Ectodermal cell (in vitro differentiated cells): Measurements from ENCODE around the gene RASSF1.
"Not testable (repeated sequence)": the region's sequence is repeated elsewhere in the genome, so short reads cannot be mapped to it uniquely, and the experiment has no call there.

Experiments
- H3K27ac ChIP-seq: 2 replicates; pipeline ENCODE4 v1.7.0; 2013; ENCODE audit warnings: mild to moderate bottlenecking, low read depth, low read length; ENCODE audit not compliant: insufficient read depth, poor library complexity, severe bottlenecking
- H3K27me3 ChIP-seq: 2 replicates; pipeline ENCODE4 v1.7.0; 2013; ENCODE audit warnings: mild to moderate bottlenecking, low read length; ENCODE audit not compliant: insufficient read depth, control insufficient read depth, poor library complexity, severe bottlenecking
- H3K36me3 ChIP-seq: one replicate; pipeline ENCODE4 v1.7.0; 2013; ENCODE audit warnings: low read length; ENCODE audit not compliant: control insufficient read depth, insufficient read depth
- H3K4me1 ChIP-seq: one replicate; pipeline ENCODE4 v1.7.0; 2013; ENCODE audit warnings: low read length; ENCODE audit not compliant: control insufficient read depth, insufficient read depth
- H3K4me3 ChIP-seq: 2 replicates; pipeline ENCODE4 v1.7.0; 2013; ENCODE audit warnings: low read depth, low read length, control low read depth; ENCODE audit not compliant: insufficient read depth
- H3K9me3 ChIP-seq: 2 replicates; pipeline ENCODE4 v1.7.0; 2013; ENCODE audit warnings: mild to moderate bottlenecking, low read length, moderate library complexity; ENCODE audit not compliant: control insufficient read depth
- WGBS, 2 experiments: methylation state at CpG; one replicate each; pipeline ENCODE4 v1.1.7; 2013; ENCODE audit warnings: missing lambda C conversion rate in 2 of 2; 5-methylcytosine and 5-hydroxymethylcytosine counted together

RASSF1 gene

DNA sequence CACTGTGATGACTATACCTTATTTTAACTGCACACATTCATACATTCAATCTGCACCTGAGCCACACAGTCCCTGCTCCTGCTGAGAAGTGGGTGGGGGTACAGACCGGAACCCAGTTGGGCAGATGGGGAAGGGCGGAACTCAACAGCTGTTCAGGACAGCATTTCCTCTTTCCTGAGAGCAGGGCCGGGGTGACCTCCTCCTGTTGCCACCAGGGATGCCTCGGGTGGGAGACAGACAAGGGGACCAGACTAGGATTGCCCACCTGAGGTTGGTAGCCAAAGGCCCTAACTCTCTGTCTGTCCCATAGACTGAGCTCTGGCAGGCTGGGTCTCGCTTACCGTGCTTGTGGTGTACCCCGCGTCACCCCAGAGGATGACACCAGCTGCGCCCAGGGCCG, 22.0 kb downstream of the RASSF1 start:
- no peak overlapping the region for H3K4me3 ChIP-seq
- no peaks in the 10 kb centered on the region for H3K27me3 ChIP-seq
- H3K4me1 ChIP-seq, result peaks cover 29% of the 10 kb centered on the region
- no peaks in the 10 kb centered on the region for H3K9me3 ChIP-seq
- WGBS, 2 experiments, result 96% methylated on average over 10 of the region's 10 CpGs
- no peak overlapping the region for H3K27ac ChIP-seq
- peaks cover 20% of the 10 kb centered on the region for H3K36me3 ChIP-seq

DNA sequence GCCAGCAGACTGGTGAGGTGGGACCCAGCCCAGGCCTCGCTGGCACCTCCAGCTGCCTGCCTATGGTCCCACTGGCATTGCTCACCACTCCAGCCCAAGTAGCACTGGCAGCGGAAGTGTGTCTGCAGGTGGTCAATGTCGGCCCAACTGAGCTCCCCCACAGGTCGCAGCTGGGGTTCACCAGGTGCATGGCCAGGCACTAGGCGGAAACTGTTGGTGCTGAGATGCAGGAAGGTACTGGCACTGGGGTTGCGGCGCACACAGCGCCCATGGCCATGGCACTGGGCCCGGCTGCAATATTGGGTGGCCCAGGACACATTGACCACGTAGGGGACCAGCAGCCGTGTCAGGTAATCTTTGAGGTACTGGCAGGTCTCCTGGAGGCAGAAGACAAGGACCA, 22.5 kb downstream of the RASSF1 start:
- Histone ChIP-seq H3K27me3 (no peaks in the 10 kb centered on the region), H3K36me3 (peaks cover 20% of the 10 kb centered on the region), H3K4me3 (no peak overlapping the region), H3K27ac (no peak overlapping the region), H3K4me1 (peaks cover 29% of the 10 kb centered on the region), H3K9me3 (no peaks in the 10 kb centered on the region)
- WGBS, 2 experiments, result 96% methylated on average over 11 of the region's 11 CpGs

DNA sequence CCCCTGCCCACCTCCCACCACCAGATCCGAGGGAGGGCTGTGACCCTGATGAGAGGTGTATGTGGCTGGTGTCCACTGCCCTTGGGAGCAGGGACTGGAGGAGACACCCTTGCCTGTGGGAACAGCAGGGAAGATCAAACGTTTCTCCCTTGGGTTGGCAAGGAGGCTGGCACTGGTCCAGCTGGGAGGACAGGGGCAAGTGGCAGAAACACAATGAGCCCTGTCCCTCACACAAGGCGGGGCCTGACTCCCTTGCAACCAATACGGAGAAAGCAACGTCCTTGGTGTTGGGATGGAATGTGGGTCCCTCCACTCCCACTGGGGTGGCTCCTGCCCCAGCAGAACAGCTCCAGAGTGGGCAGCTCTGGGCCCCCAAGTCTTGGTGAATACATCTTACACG, 23.3 kb downstream of the RASSF1 start:
- Histone ChIP-seq H3K4me3 (no peak overlapping the region), H3K36me3 (peaks cover 20% of the 10 kb centered on the region)
- WGBS, 2 experiments, result 90 to 93% methylated on average over 6 of the region's 6 CpGs

DNA sequence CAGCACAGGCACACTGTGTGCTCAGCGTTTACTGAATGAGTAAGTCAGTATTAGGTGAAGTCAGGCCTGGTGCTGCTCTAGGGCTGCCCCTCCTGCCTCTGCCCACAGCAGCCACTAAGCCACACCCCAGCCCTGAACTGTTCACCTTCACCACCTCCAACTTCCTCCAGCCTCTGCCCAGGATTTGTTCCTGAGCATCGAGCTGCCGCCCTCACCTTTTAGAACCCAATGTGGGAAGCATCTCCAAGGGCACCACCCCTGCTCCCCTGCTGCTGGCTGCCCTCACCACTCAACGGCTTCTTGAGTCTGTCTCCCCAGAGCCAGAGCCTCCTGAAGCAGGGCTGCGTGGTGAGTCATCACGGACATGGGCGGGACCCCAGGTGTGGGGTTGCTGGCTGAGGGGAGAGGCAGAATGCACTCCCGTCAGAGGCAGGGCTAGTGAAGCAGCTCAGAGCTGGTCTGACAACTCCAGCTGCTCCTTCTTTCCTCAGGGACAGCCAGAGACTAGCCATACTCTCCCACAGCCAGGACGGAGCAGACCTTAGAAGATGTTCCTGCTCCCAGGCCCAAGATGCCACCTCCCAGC, 23.9 kb downstream of the RASSF1 start:
- Histone ChIP-seq H3K36me3 (peaks cover 20% of the 10 kb centered on the region), H3K27ac (no peak overlapping the region), H3K4me1 (peaks cover 16% of the 10 kb centered on the region), H3K4me3 (no peak overlapping the region), H3K9me3 (no peaks in the 10 kb centered on the region), H3K27me3 (no peaks in the 10 kb centered on the region)
- WGBS, 2 experiments, result 86 to 87% methylated on average over 9 of the region's 9 CpGs

More for the DNA sequence above, 23.3 kb downstream of the RASSF1 start:
- Histone ChIP-seq H3K9me3 (no peaks in the 10 kb centered on the region), H3K4me1 (peaks cover 20% of the 10 kb centered on the region), H3K27ac (no peak overlapping the region), H3K27me3 (no peaks in the 10 kb centered on the region)

DNA sequence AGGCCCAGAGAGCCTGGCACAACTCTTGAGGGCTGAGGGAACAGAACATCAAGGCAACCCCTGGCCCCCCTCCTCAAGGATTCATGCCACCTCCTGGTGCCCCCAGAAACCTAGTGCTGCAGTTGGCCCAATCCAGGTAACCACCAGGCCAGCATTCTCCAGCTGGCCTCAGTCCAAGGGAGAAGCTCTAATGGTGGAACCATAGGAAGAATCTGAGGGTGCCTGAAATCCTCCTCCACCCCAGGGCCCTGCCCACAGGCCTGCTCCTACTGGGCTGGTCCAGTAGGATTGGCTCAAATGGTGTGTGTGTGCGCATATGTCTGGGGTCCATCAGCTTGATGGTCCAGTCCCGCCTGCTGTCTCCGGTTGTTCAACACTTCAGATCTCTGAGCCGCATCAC, 25.8 kb downstream of the RASSF1 start:
- H3K36me3 ChIP-seq, result peaks cover 20% of the 10 kb centered on the region

DNA sequence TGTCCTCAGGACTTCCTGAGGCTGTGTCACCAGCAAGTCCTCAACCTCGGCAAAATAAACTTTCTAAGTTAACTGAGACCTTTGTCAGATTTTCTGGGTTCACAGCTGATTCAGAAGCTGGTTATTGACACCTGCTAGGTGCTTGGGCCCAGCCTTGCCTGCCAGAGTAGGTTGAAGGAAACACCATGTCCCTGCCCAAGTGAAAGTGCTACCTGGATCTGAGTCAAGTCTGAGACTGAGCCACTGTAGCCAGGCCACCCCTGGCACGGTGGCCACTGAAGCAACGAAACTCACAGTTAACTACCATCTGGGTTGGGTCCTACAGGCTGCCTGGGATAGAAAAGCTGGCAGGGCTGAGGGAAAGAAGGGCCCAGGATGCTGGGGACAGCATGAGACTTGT, 26.3 kb downstream of the RASSF1 start:
- peaks cover 16% of the 10 kb centered on the region for H3K36me3 ChIP-seq
- WGBS, 2 experiments, result 96 to 98% methylated on average over 3 of the region's 3 CpGs
- H3K27ac ChIP-seq, result no peak overlapping the region

More for the DNA sequence above, 25.8 kb downstream of the RASSF1 start:
- no peaks in the 10 kb centered on the region for H3K9me3 ChIP-seq
- no peak overlapping the region for H3K4me3 ChIP-seq
- no peak overlapping the region for H3K27ac ChIP-seq
- WGBS, 2 experiments, result 92 to 95% methylated on average over 4 of the region's 4 CpGs
- peaks cover 8% of the 10 kb centered on the region for H3K4me1 ChIP-seq
- no peaks in the 10 kb centered on the region for H3K27me3 ChIP-seq

DNA sequence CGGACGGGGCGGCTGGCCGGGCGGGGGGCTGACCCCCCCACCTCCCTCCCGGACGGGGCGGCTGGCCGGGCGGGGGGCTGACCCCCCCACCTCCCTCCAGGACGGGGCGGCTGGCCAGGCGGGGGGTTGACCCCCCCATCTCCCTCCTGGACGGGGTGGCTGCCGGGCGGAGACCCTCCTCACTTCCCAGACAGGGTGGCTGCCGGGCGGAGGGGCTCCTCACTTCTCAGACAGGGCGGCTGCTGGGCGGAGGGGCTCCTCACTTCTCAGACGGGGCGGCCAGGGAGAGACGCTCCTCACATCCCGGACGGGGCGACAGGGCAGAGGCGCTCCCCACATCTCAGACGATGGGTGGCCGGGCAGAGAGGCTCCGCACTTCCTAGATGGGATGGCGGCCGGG, 28.6 kb downstream of the RASSF1 start:
- H3K4me1 ChIP-seq, H3K4me3 ChIP-seq, H3K36me3 ChIP-seq, H3K27me3 ChIP-seq, H3K9me3 ChIP-seq, H3K27ac ChIP-seq: not testable (repeated sequence)
- 93% methylated on average over 15 to 27 of the region's 32 CpGs for WGBS, 2 experiments

More for the DNA sequence above, 26.3 kb downstream of the RASSF1 start:
- Histone ChIP-seq H3K4me1 (peaks cover 7% of the 10 kb centered on the region), H3K4me3 (no peak overlapping the region), H3K27me3 (no peaks in the 10 kb centered on the region), H3K9me3 (no peaks in the 10 kb centered on the region)

DNA sequence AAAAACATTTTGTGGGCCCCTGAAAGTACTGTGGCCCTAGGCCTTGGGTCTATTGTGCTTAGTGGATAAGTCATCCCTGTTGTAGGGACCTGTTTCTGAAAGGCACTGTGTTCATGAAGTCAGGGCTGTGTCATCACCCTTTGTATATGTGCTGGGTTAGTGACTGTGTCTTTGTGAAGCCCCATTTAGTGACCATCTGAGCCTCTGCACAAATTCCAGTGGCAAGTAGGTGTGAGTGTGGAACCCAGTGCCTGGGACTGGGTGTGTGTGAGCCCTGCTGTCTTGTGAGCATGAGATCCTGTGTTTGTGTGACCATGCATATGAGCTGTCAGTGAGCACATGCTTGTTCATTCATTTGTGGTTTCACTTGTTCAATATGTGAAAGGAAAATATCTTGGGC, 36.0 kb downstream of the RASSF1 start:
- peaks cover 3% of the 10 kb centered on the region for H3K4me1 ChIP-seq
- no peaks in the 10 kb centered on the region for H3K27me3 ChIP-seq
- H3K4me3 ChIP-seq, result no peak overlapping the region
- no peaks in the 10 kb centered on the region for H3K9me3 ChIP-seq
- no peaks in the 10 kb centered on the region for H3K36me3 ChIP-seq
- H3K27ac ChIP-seq, result no peak overlapping the region

DNA sequence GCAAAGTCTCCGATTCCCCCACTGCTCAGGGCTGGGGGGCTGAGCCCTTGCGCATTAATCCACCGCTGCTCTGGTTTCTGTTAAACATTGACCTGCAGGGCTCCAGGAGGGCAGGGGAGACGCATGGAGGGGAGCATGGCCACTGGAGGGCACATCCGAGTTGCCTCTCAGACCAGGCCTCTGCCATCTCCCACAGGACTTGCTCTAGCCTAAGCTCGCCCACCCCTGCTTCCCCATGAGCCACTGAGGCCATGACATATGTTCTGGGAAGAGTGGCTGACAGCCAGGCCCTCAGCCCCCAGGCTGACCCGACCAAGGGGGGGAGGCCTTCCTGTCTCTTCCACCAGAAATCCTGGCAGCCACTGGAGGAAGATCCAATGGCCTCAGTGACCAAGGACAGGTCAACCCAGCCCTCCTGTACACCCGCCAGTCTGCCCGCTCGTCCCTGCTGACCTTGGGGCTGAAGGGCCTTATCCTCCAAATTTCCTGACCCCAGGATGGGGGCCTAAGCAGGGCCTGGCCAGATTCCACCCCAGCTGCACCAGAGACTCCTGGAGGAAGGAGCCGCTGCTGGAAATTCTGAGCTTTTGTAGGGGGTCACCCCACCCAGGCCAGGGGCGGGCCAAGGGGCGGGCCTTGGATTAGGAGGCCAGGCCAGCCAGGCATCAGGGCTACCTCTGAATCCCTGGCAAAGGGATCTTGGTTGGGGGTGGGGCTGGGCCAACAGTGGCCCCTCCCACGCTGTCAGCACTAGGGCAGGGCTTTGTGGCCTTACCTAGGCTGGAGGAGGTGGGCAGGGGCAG, 37.4 kb downstream of the RASSF1 start, which contains the start of gene HYAL1:
TSS of gene HYAL1 (minus strand) at position 562 of the 803 bp plus-strand sequence. CDS start 618 bp downstream, outside the sequence.
- H3K27ac ChIP-seq, result peak within 1 kb of the TSS; percentile 33
- H3K4me3 ChIP-seq, result no peak within 1 kb of the TSS
- no peaks in the 10 kb centered on the region for H3K27me3 ChIP-seq
- H3K4me1 ChIP-seq, result peaks cover 10% of the 10 kb centered on the region
- H3K9me3 ChIP-seq, result no peaks in the 10 kb centered on the region
- no peaks in the 10 kb centered on the region for H3K36me3 ChIP-seq
- 70 to 75% methylated on average over 14 of the region's 14 CpGs for WGBS, 2 experiments

DNA sequence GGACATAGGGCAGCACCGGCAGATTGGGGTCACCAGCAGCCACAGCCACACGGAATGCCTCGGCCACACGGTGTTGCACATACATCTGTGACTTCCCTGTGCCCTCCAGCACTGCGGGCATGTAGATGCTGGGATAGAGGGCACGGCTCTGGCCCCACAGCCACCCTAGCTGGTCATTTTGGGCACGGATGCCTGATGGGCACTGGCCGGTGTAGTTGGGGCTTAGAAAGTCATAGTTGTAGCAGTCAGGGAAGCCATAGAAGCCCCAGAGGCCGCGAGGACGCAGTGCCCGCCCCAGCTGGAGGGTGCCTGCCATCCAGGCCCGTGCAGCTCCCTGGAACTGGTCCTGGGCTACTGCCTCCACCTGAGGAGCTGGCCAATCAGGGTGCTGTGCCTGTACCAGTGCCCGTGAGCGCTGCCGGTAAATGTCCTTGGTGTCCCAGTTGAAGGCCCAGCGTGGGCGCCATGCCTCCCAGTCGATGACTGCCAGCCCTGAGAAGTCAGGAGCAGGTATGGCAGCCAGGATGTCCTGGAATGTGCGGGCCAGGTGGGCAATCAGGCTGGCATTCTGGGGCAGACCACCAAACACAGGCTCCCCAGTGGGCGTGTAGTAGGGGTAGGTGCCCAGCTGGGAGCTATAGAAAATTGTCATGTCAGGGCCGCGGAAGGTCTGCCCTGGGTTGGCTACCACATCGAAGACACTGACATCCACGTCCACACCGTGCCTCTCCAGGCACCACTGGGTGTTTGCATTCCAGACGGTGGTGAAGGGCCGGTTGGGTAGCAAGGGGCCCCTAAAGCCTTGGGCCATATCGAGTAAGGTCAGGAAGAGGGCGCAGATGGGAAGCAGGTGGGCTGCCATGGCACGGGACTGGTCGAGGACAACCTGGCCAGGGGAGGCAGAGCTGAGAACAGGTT, 38.3 kb downstream of the RASSF1 start:
- peaks cover 12% of the 10 kb centered on the region for H3K4me1 ChIP-seq
- H3K27me3 ChIP-seq, result no peaks in the 10 kb centered on the region
- H3K36me3 ChIP-seq, result no peaks in the 10 kb centered on the region
- no peak overlapping the region for H3K27ac ChIP-seq
- no peaks in the 10 kb centered on the region for H3K9me3 ChIP-seq
- no peak overlapping the region for H3K4me3 ChIP-seq
- WGBS, 2 experiments, result 93 to 94% methylated on average over 32 of the region's 32 CpGs
